Measurements from ENCODE around the gene EBF3.

The EBF3 gene

GRCh38 chr10:129870474-129870757, 93.7 kb downstream of the EBF3 start:
- no peak for DNase-seq (ENCODE audit: low spot score)

GRCh38 chr10:129869596-129870473, 94.2 kb downstream of the EBF3 start:
- DNase-seq (ENCODE audit: low spot score): no peak

GRCh38 chr10:129868449-129869035, 95.5 kb downstream of the EBF3 start:
- no peak for DNase-seq (ENCODE audit: low spot score)

- no peak for DNase-seq (ENCODE audit: low spot score)
Measured at GRCh38 chr10:129867631-129868179, 96.4 kb downstream of the EBF3 start.

GRCh38 chr10:129866894-129867293, 97.2 kb downstream of the EBF3 start:
- no peak for DNase-seq (ENCODE audit: low spot score)

- DNase-seq (ENCODE audit: low spot score): no peak
Measured at GRCh38 chr10:129865960-129866359, 98.1 kb downstream of the EBF3 start.

GRCh38 chr10:129865413-129865812, 98.7 kb downstream of the EBF3 start:
- DNase-seq (ENCODE audit: low spot score): no peak

GRCh38 chr10:129864601-129865126, 99.4 kb downstream of the EBF3 start:
- no peak for DNase-seq (ENCODE audit: low spot score)

GRCh38 chr10:129864082-129864481, 100.0 kb downstream of the EBF3 start:
- no peak for DNase-seq (ENCODE audit: low spot score)

GRCh38 chr10:129863201-129863663, 100.8 kb downstream of the EBF3 start:
- DNase-seq (ENCODE audit: low spot score): no peak

GRCh38 chr10:129861776-129862531, 102.1 kb downstream of the EBF3 start:
- no peak for DNase-seq (ENCODE audit: low spot score)

GRCh38 chr10:129860396-129860795, 103.7 kb downstream of the EBF3 start:
- DNase-seq (ENCODE audit: low spot score): no peak

- DNase-seq (ENCODE audit: low spot score): no peak
Measured at GRCh38 chr10:129859536-129859935, 104.5 kb downstream of the EBF3 start.

GRCh38 chr10:129857242-129857960, 106.7 kb downstream of the EBF3 start:
- DNase-seq (ENCODE audit: low spot score): no peak

- no peak for DNase-seq (ENCODE audit: low spot score)
Measured at GRCh38 chr10:129855836-129856563, 108.1 kb downstream of the EBF3 start.

- DNase-seq (ENCODE audit: low spot score): no peak
Measured at GRCh38 chr10:129854796-129855705, 109.0 kb downstream of the EBF3 start.

- no peak for DNase-seq (ENCODE audit: low spot score)
Measured at GRCh38 chr10:129854158-129854557, 109.9 kb downstream of the EBF3 start.

- no peak for DNase-seq (ENCODE audit: low spot score)
Measured at GRCh38 chr10:129853562-129853903, 110.5 kb downstream of the EBF3 start.

- no peak for DNase-seq (ENCODE audit: low spot score)
Measured at GRCh38 chr10:129852829-129853561, 111.1 kb downstream of the EBF3 start.
